HG02588 (cell line): ENCODE results near the gene TBC1D8.
"Not testable (repeated sequence)": the region's sequence is repeated elsewhere in the genome, so short reads cannot be mapped to it uniquely, and the experiment has no call there.

Source experiments
- ATAC-seq: cut with Tn5 transposase; IDR thresholded peaks from one replicate; pipeline ENCODE4 v1.9.1; 2021; ENCODE audit warnings: mild to moderate bottlenecking, moderate library complexity; ENCODE audit not compliant: unreplicated experiment

Gene TBC1D8

DNA sequence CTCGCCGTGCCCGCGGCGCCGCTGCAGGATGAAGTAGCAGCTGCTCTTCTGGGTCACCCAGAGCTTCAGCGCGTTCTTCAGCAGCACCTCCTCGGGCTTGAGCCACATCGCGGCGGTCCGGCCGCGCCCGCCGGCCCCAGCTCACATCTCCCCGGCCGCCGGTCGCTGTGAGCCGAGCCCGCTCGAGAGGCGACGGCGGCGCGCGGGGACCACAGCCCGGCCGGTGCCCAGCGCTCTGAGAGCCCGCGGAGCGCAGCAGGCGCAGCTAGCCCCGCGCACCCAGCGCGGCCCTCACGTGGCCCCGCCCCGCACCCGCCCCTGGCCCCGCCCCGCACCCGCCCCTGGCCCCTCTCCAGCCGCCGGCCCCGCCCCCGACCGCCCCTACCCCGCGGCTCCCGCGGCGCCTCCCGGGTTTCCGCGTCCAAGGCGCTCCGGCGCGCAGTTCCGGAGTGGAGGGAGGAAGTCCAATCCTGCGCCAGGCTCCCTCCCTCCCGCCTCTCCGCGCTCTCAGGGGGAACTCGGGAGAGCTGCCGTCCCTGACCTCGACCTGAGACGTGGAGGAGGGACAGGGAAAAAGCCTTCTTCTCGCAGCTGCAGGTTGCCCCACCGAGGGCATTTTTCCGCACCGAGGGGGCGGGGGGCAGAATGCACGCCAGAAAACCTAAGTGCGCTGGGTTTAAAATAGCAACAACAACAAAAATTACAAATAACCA lies at the start of gene TBC1D8:
Gene TBC1D8 (minus strand): TSS at position 237 of the 713 bp plus-strand sequence. CDS start 129 bp downstream, at position 108.
- ATAC-seq: peak; percentile 86

DNA sequence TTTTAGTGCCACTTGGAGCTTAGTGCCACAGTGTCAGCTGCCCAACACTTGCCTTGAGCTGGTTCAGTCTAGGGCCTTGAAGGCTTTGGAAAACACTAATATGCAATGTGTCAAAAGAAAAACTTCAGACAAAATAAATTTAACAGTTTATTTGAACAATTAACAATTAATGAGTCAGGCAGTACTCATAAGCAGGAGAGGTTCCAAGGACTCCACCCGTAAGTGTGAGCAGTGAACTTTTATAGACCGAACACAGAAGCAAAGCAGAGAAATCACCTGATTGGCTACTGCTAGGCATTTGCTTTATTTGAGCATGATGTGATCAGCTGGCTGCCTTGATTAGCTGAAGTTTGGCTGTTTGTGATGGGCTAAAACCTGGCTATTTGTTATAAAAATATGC lies 49.5 kb upstream of the TBC1D8 start:
- ATAC-seq: no peak

- ATAC-seq: no peak
These were observed 48.1 kb upstream of the TBC1D8 start for GRCh38 chr2:101199251-101199791.

- ATAC-seq: no peak
These were observed 46.6 kb upstream of the TBC1D8 start for GRCh38 chr2:101197814-101198213.

GRCh38 chr2:101197215-101197745 lies 46.1 kb upstream of the TBC1D8 start:
- ATAC-seq: no peak

DNA sequence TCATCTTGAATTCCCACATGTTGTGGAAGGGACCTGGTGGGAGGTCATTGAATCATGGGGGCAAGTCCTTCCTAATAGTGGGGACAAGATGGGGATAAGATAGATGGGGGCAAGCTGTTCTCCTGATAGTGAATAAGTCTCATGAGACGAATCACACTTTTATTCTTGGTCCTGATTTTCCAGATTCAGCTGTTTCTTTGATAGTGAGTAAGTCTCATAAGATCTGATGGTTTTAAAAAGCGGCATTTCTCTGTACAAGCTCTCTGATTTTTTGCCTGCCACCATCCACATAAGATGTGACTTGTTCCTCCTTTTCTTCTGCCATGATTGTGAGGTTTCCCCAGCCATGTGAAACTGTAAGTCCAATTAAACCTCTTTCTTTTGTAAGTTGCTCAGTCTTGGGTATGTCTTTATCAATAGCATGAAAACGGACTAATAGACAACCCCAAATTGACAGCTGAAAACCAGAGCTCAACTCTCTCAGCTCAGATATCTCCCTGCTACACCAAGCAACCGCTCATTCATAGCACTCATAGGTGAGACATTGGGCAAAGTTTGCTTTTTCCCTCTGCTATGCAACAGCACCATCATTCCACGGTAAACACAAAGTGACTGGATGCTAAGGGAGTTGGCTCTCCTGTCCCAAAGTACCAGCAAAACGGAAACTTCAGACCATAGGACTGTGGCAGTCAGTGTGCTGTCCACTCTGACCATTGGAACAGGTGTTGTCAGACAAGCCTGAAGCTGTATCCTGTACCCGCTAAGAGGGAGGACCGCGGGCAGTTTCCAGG lies 44.9 kb upstream of the TBC1D8 start:
- ATAC-seq: no peak

DNA sequence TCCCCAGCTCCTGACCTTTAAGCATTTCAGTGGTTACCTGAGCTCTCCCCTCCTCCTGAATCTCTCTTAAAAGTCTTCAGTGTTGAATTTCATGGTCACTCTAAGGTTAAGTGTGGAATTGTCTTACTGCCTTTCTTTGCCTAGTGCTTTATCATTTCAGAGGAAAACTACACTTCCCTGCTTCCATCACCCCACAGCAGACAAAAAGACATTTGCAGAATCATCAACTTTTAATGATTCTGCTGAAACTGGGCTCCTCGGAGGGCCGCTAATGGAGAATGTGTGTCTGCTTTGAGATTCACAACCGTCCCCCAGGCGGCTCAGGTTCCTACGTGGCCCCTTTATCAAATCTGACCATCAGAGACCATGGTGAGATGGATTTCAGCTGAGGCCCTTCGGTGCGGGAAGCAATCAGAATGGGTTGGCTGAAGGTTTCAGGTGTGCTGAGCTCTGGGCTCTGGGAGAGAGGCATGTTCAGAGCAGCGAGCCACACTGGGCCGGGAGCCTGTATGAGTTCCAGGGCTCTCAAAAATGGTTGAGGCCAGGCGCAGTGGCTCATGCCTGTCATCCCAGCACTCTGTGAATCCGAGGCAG lies 41.9 kb upstream of the TBC1D8 start:
- ATAC-seq: no peak

GRCh38 chr2:101190747-101191516 lies 39.8 kb upstream of the TBC1D8 start:
- no peak for ATAC-seq

DNA sequence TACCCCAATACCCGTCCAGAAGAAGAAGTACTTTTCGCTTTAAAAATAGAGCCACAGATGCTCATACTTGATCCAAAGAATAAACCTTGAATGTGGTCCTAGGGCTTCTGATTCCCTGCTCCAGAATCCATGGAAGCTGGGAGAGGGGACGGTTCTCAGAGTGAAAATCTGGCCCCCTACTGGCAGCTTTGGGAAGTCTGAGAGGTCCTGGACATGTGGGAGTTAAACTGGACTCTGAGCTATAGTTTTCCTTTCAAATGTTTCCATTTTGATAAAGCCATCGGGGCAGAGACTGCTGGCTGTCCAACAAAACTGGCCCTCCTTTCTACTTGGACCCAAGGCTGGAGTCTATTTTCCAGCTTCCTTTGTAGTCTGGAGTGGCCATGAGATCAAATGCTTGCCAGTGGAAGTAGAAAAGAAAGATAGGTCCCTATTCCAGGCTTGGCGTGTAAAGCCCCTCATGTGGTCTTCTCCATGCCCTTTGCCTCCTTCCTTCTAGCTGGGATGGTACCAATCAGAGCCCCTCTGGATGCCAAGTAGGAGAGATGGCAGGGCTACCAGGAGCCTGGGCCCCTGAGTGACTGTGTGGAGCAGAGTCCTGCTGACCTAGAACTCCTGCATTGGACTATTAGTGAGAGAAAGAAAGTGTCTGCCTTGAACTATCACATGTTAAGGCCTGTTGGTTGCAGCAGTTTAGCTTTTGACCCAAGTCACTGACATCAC lies 37.7 kb upstream of the TBC1D8 start:
- ATAC-seq: no peak

DNA sequence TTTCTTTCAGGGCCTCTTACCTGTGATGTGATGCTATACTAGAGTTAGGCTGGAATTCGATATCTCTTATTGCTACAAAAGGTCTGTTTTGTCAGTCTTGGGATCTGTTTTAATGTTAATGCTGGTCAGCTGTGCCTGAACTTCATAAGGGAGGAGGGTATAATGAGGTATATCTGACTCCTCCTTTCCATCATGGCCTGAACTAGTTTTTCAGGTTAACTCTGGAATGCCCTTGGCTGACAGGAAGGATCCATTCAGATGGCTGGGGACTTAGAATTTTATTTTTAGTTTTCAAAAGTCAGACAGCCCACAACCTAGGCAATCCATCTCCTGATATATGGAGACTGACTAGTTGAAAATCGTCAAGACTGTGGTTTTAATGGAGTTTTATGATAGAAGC lies 35.9 kb upstream of the TBC1D8 start:
- no peak for ATAC-seq

GRCh38 chr2:101185656-101186055 lies 34.5 kb upstream of the TBC1D8 start:
- no peak for ATAC-seq

GRCh38 chr2:101185085-101185484 lies 33.9 kb upstream of the TBC1D8 start:
- no peak for ATAC-seq

GRCh38 chr2:101179982-101180381 lies 28.8 kb upstream of the TBC1D8 start:
- ATAC-seq: no peak

DNA sequence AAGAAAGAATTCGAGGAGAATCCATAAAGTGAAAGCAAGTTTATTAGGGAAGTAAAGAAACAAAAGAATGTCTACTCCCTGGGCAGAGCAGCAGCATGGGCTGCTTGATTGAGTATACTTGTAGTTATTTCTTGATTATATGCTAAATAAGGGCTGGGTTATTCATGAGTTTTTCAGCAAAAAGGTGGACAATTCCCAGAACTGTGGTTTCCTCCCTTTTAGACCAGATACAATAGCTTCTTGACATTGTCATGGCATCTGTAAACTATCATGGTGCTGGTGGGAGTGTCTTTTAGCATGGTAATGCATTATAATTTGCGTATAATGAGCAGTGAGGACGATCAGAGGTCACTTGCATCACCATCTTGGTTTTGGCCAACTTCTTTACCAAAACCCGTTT lies 25.6 kb upstream of the TBC1D8 start:
- no peak for ATAC-seq

DNA sequence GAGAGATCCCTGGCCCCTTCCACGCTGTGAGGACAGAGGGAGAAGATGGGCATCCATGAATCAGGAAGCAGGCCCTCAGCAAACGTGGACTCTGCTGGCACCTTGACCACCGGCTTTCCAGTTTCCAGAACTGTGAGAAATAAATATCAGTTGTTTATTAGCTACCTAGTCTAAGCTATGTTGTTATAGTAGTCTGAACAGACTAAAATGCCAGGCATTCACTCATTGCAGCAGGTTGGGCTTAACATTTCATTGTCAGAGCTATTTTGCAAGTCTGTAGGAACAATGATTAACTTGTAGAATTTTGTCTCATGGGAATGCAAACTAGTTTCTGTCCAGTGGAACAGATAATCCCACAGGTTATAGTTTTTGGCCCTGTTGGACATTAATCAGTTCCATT lies 24.8 kb upstream of the TBC1D8 start:
- no peak for ATAC-seq

DNA sequence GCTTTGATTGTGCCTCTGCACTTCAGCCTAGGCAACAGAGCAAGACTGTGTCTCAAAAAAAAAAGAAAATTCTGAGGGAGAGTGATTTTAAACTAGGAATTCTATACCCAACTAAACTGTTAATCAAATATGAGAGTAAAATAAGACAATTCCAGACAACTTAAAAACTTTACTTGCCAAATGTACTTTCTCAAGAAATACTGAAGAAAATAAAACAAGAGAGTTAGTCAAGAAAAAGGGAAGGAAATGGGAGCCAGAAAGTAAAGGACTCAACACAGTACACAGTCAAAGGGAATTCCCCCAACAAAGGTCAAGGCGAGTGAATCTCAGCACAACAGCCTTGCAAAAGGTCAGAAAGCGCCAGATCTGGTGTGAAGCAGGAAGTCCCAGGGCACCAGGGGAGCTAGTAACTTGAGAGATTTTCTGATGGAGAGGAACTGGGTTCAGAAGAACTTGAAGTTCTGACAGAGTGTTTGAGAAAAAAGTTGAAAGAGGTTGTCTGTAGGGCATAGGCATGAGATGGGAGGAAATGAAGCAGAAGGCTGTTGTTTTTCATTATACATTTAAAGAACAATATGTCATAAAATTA lies 22.6 kb upstream of the TBC1D8 start:
- no peak for ATAC-seq

DNA sequence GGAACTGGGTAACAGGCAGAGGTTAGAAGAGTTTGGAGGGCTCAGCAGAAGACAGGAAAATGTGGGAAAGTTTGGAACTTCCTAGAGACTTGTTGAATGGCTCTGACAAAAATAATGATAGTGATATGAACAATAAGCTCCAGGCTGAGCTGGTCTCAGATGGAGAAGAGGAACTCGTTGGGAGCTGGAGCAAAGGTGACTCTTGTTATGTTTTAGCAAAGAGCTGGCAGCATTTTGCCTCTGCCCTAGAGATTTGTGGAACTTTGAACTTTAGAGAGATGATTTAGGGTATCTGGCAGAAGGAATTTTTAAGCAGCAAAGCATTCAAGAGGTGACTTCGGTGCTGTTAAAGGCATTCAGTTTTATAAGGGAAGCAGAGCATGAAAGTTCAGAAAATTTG lies 18.6 kb upstream of the TBC1D8 start:
- ATAC-seq: not testable (repeated sequence)

DNA sequence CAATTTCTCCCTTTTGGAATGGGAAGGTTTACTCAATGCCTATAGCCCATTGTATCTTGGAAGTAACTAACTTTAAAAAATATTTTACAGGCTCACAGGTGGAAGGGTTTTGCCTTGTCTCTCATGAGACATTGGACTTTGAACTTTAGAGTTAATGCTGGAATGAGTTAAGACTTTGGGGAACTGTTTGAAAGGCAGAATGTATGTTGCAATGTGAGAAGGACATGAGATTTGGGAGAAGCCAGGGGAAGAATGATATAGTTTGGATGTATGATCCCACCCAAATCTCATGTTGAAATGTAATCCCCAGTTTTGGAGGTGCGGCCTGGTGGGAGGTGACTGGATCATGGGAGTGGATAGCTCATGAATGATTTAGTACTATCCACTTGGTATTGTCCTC lies 17.5 kb upstream of the TBC1D8 start:
- ATAC-seq: no peak

DNA sequence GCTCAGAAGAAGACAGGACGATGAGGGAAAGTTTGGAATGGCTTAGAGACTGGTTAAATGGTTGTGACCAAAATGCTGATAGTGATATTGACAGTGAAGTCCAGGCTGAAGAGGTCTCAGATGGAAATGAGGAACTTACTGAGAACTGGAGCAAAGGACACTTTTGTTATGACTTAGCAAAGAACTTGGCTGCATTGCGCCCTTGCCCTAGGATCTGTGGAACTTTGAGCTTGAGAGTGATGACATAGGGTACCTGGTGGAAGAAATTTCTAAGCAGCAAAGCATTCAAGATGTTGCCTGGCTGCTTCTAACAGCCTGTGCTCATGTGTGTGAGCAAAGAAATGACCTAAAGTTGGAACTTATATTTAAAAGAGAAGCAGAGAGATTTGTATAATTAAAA lies 16.4 kb upstream of the TBC1D8 start:
- ATAC-seq: not testable (repeated sequence)

- no peak for ATAC-seq
These were observed 12.8 kb upstream of the TBC1D8 start for GRCh38 chr2:101164021-101164420.
